ENCODE measurements around the gene BTG2. TPM values are rescaled to one million over a fixed set of nuclear protein-coding genes. Genes with fewer than 3 reads are reported as not detected.
"Not testable (repeated sequence)": the region's sequence is repeated elsewhere in the genome, so short reads cannot be mapped to it uniquely, and the experiment has no call there.

The BTG2 gene
- total RNA-seq, result 100 to 1,000 TPM in 2 of 3 donors, 10 to 100 TPM in 1; 82.7 to 271 (median 102) TPM

DNA sequence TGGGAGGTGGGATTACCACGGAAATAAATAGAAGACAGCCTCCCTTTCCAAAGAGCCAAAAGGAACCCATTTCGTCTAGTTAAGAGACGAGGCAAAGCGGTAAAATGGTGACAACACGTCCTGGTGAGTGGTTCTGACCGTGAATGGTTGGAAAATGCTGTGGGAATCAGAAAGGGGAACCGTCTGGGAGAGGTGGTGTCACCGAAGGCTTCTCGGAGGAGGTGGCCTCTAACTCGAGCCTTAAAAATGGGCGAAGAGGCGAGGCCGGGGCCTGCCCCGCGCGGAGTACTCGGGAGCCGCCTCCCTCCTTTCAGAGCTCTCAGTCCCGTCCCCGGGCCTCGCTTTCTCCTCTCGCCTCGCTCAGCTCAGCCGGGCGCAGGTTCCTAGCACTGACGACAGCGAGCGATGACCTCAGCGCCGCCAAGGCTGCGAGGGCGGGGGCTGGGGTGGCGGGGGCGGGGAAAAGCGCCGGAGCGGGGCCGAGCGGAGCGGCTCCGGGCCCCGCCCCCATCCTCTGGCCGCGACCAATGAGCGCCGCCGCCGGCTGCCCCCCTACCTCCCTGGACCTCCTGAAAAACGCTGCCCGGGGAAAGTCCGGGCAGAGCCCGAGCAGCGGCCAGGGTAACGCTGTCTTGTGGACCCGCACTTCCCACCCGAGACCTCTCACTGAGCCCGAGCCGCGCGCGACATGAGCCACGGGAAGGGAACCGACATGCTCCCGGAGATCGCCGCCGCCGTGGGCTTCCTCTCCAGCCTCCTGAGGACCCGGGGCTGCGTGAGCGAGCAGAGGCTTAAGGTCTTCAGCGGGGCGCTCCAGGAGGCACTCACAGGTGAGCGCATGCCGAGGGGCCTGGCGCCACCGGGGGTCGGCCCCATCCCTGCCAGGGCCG lies at the start of gene BTG2:
BTG2 (plus strand) TSS at position 601 of the 890 bp plus-strand sequence; CDS start at position 689, 88 bp downstream.
- peak within 1 kb of the TSS; percentile 73 to 100 (median 85) for H3K4me3 ChIP-seq
- H3K27ac ChIP-seq, result peak within 1 kb of the TSS; percentile 91 to 98
- intact Hi-C loops (cut with DNase I; ENCODE audit: low total_unique reads), result no loop called here
- H3K9me3 ChIP-seq, result no peaks in the 10 kb centered on the region
- no peaks in the 10 kb centered on the region for H3K36me3 ChIP-seq
- H3K27me3 ChIP-seq, result no peaks in the 10 kb centered on the region
- peak; percentile 99 for TF ChIP-seq POLR2A (IDR thresholded peaks at IDR 0.05)
- peak; percentile 100 for TF ChIP-seq POLR2AphosphoS5 (IDR thresholded peaks at IDR 0.05)
- TF ChIP-seq, protein P1, sequence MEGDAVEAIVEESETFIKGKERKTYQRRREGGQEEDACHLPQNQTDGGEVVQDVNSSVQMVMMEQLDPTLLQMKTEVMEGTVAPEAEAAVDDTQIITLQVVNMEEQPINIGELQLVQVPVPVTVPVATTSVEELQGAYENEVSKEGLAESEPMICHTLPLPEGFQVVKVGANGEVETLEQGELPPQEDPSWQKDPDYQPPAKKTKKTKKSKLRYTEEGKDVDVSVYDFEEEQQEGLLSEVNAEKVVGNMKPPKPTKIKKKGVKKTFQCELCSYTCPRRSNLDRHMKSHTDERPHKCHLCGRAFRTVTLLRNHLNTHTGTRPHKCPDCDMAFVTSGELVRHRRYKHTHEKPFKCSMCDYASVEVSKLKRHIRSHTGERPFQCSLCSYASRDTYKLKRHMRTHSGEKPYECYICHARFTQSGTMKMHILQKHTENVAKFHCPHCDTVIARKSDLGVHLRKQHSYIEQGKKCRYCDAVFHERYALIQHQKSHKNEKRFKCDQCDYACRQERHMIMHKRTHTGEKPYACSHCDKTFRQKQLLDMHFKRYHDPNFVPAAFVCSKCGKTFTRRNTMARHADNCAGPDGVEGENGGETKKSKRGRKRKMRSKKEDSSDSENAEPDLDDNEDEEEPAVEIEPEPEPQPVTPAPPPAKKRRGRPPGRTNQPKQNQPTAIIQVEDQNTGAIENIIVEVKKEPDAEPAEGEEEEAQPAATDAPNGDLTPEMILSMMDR (IDR thresholded peaks at IDR 0.05), result no peak
- peak; percentile 92 to 94 for DNase-seq (ENCODE audit: low spot score in 2 of 2)
- peaks cover 0 to 16% of the 10 kb centered on the region in 2 donors for H3K4me1 ChIP-seq

GRCh38 chr1:203256636-203257035 lies 48.7 kb upstream of the BTG2 start:
- H3K4me3 ChIP-seq; H3K36me3 ChIP-seq; DNase-seq (ENCODE audit: low spot score in 2 of 2); H3K27ac ChIP-seq; H3K27me3 ChIP-seq; H3K9me3 ChIP-seq; intact Hi-C loops (cut with DNase I; ENCODE audit: low total_unique reads); H3K4me1 ChIP-seq: not testable (repeated sequence)

- Histone ChIP-seq H3K4me3 (no peak overlapping the region), H3K4me1 (no peaks in the 10 kb centered on the region), H3K27ac (peak overlapping the region; percentile 22 to 78), H3K27me3 (no peaks in the 10 kb centered on the region), H3K9me3 (no peaks in the 10 kb centered on the region), H3K36me3 (no peaks in the 10 kb centered on the region)
- no peak for DNase-seq (ENCODE audit: low spot score in 2 of 2)
- TF ChIP-seq, protein P1 (IDR thresholded peaks at IDR 0.05), result no peak
- no peak for TF ChIP-seq POLR2A (IDR thresholded peaks at IDR 0.05)
- no peak for TF ChIP-seq POLR2AphosphoS5 (IDR thresholded peaks at IDR 0.05)
- intact Hi-C loops (cut with DNase I; ENCODE audit: low total_unique reads), result no loop called here
Observed at GRCh38 chr1:203263496-203263895, 41.8 kb upstream of the BTG2 start.

- Histone ChIP-seq H3K36me3 (no peaks in the 10 kb centered on the region), H3K27ac (peak overlapping the region; percentile 16 to 22), H3K27me3 (no peaks in the 10 kb centered on the region), H3K9me3 (no peaks in the 10 kb centered on the region), H3K4me1 (no peaks in the 10 kb centered on the region), H3K4me3 (no peak overlapping the region)
- peak in 1 of 2 donors; percentile 17 for DNase-seq (ENCODE audit: low spot score in 2 of 2)
- no peak for TF ChIP-seq POLR2AphosphoS5 (IDR thresholded peaks at IDR 0.05)
- no peak for TF ChIP-seq POLR2A (IDR thresholded peaks at IDR 0.05)
- TF ChIP-seq, protein P1 (IDR thresholded peaks at IDR 0.05), result no peak
- intact Hi-C loops (cut with DNase I; ENCODE audit: low total_unique reads), result no loop called here
Observed at GRCh38 chr1:203264052-203264501, 41.2 kb upstream of the BTG2 start.

DNA sequence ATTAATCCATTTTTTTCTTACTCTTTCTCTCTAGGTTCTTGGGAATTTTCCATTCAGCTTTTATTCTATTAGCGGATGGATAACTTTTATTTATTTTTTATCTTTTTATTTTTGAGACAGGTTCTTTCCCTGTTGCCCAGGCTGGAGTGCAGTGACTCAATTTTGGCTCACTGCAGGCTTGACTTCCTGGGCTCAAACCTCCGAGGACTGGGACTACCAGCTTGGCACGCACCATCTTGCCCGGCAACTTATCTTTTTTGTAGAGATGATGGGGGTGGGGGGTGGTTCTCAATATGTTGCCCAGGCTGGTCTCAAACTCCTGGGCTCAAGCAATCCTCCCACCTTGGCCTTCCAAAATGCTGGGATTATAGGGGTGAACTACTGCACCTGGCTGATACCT lies 39.8 kb upstream of the BTG2 start:
- TF ChIP-seq, protein P1 (IDR thresholded peaks at IDR 0.05), result no peak
- TF ChIP-seq POLR2AphosphoS5 (IDR thresholded peaks at IDR 0.05), result no peak
- TF ChIP-seq POLR2A (IDR thresholded peaks at IDR 0.05), result no peak
- no peaks in the 10 kb centered on the region for H3K27me3 ChIP-seq
- H3K4me1 ChIP-seq, result no peaks in the 10 kb centered on the region
- no peak overlapping the region for H3K27ac ChIP-seq
- no peaks in the 10 kb centered on the region for H3K9me3 ChIP-seq
- no peak for DNase-seq (ENCODE audit: low spot score in 2 of 2)
- no peak overlapping the region for H3K4me3 ChIP-seq
- intact Hi-C loops (cut with DNase I; ENCODE audit: low total_unique reads), result no loop called here
- no peaks in the 10 kb centered on the region for H3K36me3 ChIP-seq

DNA sequence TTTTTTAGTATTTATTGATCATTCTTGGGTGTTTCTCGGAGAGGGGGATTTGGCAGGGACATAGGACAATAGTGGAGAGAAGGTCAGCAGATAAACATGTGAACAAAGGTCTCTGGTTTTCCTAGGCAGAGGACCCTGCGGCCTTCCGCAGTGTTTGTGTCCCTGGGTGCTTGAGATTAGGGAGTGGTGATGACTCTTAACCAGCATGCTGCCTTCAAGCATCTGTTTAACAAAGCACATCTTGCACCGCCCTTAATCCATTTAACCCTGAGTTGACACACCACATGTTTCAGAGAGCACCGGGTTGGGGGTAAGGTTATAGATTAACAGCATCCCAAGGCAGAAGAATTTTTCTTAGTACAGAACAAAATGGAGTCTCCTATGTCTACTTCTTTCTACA lies 39.2 kb upstream of the BTG2 start:
- H3K4me3 ChIP-seq; DNase-seq (ENCODE audit: low spot score in 2 of 2); H3K9me3 ChIP-seq; intact Hi-C loops (cut with DNase I; ENCODE audit: low total_unique reads); H3K36me3 ChIP-seq; H3K4me1 ChIP-seq; H3K27me3 ChIP-seq; H3K27ac ChIP-seq: not testable (repeated sequence)

All from breast epithelium (tissue), 4 donors.